HEK293T (cell line): ENCODE data around the gene HIGD2B.
"Not testable (repeated sequence)": the region's sequence is repeated elsewhere in the genome, so short reads cannot be mapped to it uniquely, and the experiment has no call there.

Source experiments
- FOXK2 ChIP-seq: fragments of 450-650 bp; IDR thresholded peaks from 2 replicates; pipeline ENCODE4 v1.6.1; 2016; ENCODE audit warnings: mild to moderate bottlenecking
- FOXM1 ChIP-seq: fragments of 450-650 bp; IDR thresholded peaks from 2 replicates; pipeline ENCODE4 v1.6.1; 2017; ENCODE audit warnings: mild to moderate bottlenecking, borderline replicate concordance
- NFRKB ChIP-seq: fragments of 450-650 bp; IDR thresholded peaks from 2 replicates; pipeline ENCODE4 v1.6.1; 2016; ENCODE audit warnings: mild to moderate bottlenecking, moderate library complexity
- SP1 ChIP-seq: fragments of 450-650 bp; IDR thresholded peaks from 2 replicates; pipeline ENCODE4 v1.6.1; 2017
- SUZ12 ChIP-seq: fragments of 450-650 bp; IDR thresholded peaks from 2 replicates; pipeline ENCODE4 v1.6.1; 2016; ENCODE audit warnings: mild to moderate bottlenecking
- ZNF384 ChIP-seq: fragments of 450-650 bp; IDR thresholded peaks from 2 replicates; pipeline ENCODE4 v1.6.1; 2016

DNA sequence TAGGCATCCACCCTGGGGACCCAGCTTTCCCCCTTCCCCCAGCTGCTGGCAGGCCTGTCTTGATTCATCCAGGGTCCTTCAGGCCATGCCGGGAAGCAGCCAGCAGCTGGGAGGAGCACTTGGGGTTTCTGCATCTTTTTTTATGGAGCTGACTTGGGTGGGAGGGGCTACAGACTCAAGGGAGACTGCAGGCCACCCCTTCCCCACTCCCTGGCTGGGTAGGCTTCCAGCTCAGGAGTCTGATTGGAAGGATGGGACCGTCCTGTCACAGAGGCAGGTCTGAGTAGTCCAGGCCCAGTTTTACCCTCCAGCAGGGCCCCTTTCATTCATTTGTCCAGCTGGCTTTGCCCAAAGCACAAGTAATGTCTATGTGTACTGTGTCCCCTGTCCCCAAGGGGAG lies 43.7 kb downstream of the HIGD2B start:
- not testable (repeated sequence) for TF ChIP-seq SUZ12, SP1, ZNF384, FOXK2, NFRKB, FOXM1
